H1 (cell line): ENCODE measurements around the gene KRT12. TPM values are rescaled to one million over a fixed set of nuclear protein-coding genes. Genes with fewer than 3 reads are reported as not detected.

Experiments
- CTCF ChIA-PET: fragments of 300-600 bp; sonication (Branson Sonifier 250); formaldehyde crosslinking; loops from one replicate; lab custom pipeline; 2021; ENCODE audit not compliant: partially characterized antibody; lab: Charles Lee
- POLR2A ChIA-PET: fragments of 300-600 bp; sonication (Branson Sonifier 250); formaldehyde crosslinking; loops from one replicate; lab custom pipeline; 2021; ENCODE audit warnings: inconsistent platforms; ENCODE audit not compliant: partially characterized antibody; lab: Charles Lee
- DNase-seq, 2 experiments: peaks; one replicate each; pipeline versions ENCODE4 v3.0.0 to v3.0.0-alpha.2; 2010 to 2022; ENCODE audit warnings: low spot score in 2 of 2, low read depth in 1 of 2, mixed read lengths in 1 of 2
- FAIRE-seq: peaks from 2 replicates; lab custom pipeline; 2011; peaks lifted over from hg19 to GRCh38; lab: Jason Lieb, UNC
- H2AFZ ChIP-seq: 2 replicates; pipeline ENCODE4 v1.8.1; 2012; ENCODE audit warnings: low read length, inconsistent platforms
- H2AK5ac ChIP-seq: 2 replicates; pipeline ENCODE4 v1.6.1; 2013; ENCODE audit warnings: low read depth, low read length
- H2BK120ac ChIP-seq: replicated peaks from 2 replicates; pipeline ENCODE3; 2013; ENCODE audit warnings: low read depth, low read length, inconsistent platforms
- H2BK12ac ChIP-seq: 2 replicates; pipeline ENCODE4 v1.6.1; 2013; ENCODE audit warnings: low read depth, low read length
- H2BK15ac ChIP-seq: 2 replicates; pipeline ENCODE4 v1.6.1; 2013; ENCODE audit warnings: low read length
- H2BK20ac ChIP-seq: 2 replicates; pipeline ENCODE4 v1.6.1; 2013; ENCODE audit warnings: low read length
- H2BK5ac ChIP-seq: 2 replicates; pipeline ENCODE4 v1.6.1; 2013; ENCODE audit warnings: low read depth, low read length
- H3K14ac ChIP-seq: 2 replicates; pipeline ENCODE4 v1.6.1; 2013; ENCODE audit warnings: inconsistent platforms; ENCODE audit not compliant: insufficient read length
- H3K18ac ChIP-seq: 2 replicates; pipeline ENCODE4 v1.6.1; 2013; ENCODE audit warnings: low read length; ENCODE audit errors: extremely low read depth
- H3K23ac ChIP-seq: 2 replicates; pipeline ENCODE4 v1.6.1; 2013; ENCODE audit warnings: inconsistent platforms; ENCODE audit not compliant: insufficient read length
- H3K23me2 ChIP-seq: 2 replicates; pipeline ENCODE4 v1.6.1; 2013; ENCODE audit warnings: low read depth, low read length
- H3K27ac ChIP-seq: 2 replicates; pipeline ENCODE4 v1.6.1; 2011; ENCODE audit warnings: low read depth, low read length, inconsistent platforms
- H3K27me3 ChIP-seq, 4 experiments: replicated peaks in 1 of 4; 1 replicate in 1 of 4; 2 replicates in 3 of 4; pipeline versions ENCODE4 v1.6.1 to v1.8.1; 2011 to 2013; ENCODE audit warnings: low read length in 3 of 4, mild to moderate bottlenecking in 3 of 4, inconsistent platforms in 2 of 4, mixed read lengths in 2 of 4, moderate library complexity in 1 of 4; ENCODE audit not compliant: control insufficient read depth in 3 of 4, insufficient read depth in 3 of 4; ENCODE audit errors: extremely low read depth in 1 of 4
- H3K36me3 ChIP-seq, 4 experiments: 2 replicates each; pipeline versions ENCODE4 v1.6.1 to v1.8.1; 2011 to 2013; ENCODE audit warnings: mild to moderate bottlenecking in 4 of 4, low read length in 3 of 4, moderate library complexity in 2 of 4, control low read depth in 1 of 4, inconsistent platforms in 1 of 4; ENCODE audit not compliant: insufficient read depth in 4 of 4, control insufficient read depth in 2 of 4
- H3K4ac ChIP-seq: replicated peaks from 2 replicates; pipeline ENCODE3; 2013; ENCODE audit warnings: low read length, low read depth, mixed read lengths, inconsistent platforms; ENCODE audit not compliant: insufficient read length
- H3K4me1 ChIP-seq, 4 experiments: replicated peaks in 1 of 4; 1 replicate in 1 of 4; 2 replicates in 3 of 4; pipeline versions ENCODE4 v1.6.1 to v1.8.1; 2011 to 2013; ENCODE audit warnings: low read length in 3 of 4, inconsistent platforms in 2 of 4, mixed read lengths in 1 of 4; ENCODE audit not compliant: insufficient read depth in 4 of 4, control insufficient read depth in 3 of 4
- H3K4me2 ChIP-seq, 2 experiments: 2 replicates each; pipeline versions ENCODE4 v1.6.1 to v1.8.1; 2011 to 2013; ENCODE audit warnings: low read depth in 2 of 2, low read length in 2 of 2, control low read depth in 1 of 2, inconsistent platforms in 1 of 2, mild to moderate bottlenecking in 1 of 2; ENCODE audit not compliant: insufficient read depth in 1 of 2
- H3K4me3 ChIP-seq, 4 experiments: fragments of 200-600, 300-600 bp in 1 of 4; sonication (generic), shearing (Covaris generic), sonication (Bioruptor Twin) in 1 of 4; 2 replicates each; pipeline versions ENCODE4 v1.5.1 to v1.8.1; 2011 to 2016; ENCODE audit warnings: low read length in 4 of 4, low read depth in 3 of 4, control low read depth in 2 of 4, inconsistent platforms in 2 of 4, mild to moderate bottlenecking in 2 of 4, mixed read lengths in 1 of 4, moderate library complexity in 1 of 4; ENCODE audit not compliant: insufficient read depth in 2 of 4; ENCODE audit errors: extremely low read depth in 1 of 4
- H3K56ac ChIP-seq: replicated peaks from 2 replicates; pipeline ENCODE3; 2013; ENCODE audit warnings: low read depth, mild to moderate bottlenecking, mixed read lengths, low read length, inconsistent platforms; ENCODE audit not compliant: insufficient read length
- H3K79me1 ChIP-seq: 2 replicates; pipeline ENCODE4 v1.6.1; 2013; ENCODE audit warnings: low read depth, low read length, control low read depth
- H3K79me2 ChIP-seq, 2 experiments: 2 replicates each; pipeline versions ENCODE4 v1.6.1 to v1.8.1; 2012 to 2013; ENCODE audit warnings: low read length in 2 of 2, mild to moderate bottlenecking in 2 of 2, inconsistent platforms in 1 of 2; ENCODE audit not compliant: insufficient read depth in 2 of 2, control insufficient read depth in 1 of 2
- H3K9ac ChIP-seq, 4 experiments: replicated peaks in 1 of 4; 1 replicate in 1 of 4; 2 replicates in 3 of 4; pipeline versions ENCODE4 v1.6.1 to v1.8.1; 2011 to 2013; ENCODE audit warnings: low read depth in 3 of 4, low read length in 3 of 4, control low read depth in 2 of 4, mild to moderate bottlenecking in 2 of 4, moderate library complexity in 2 of 4, inconsistent platforms in 1 of 4; ENCODE audit errors: extremely low read depth in 1 of 4
- H3K9me3 ChIP-seq, 2 experiments: 2 replicates each; pipeline versions ENCODE4 v1.6.1 to v1.8.1; 2012 to 2013; ENCODE audit warnings: mild to moderate bottlenecking in 2 of 2, moderate library complexity in 2 of 2, control low read depth in 1 of 2, inconsistent platforms in 1 of 2, low read depth in 1 of 2, low read length in 1 of 2, mixed read lengths in 1 of 2; ENCODE audit not compliant: insufficient read depth in 2 of 2
- H4K20me1 ChIP-seq, 2 experiments: replicated peaks in 1 of 2; 2 replicates each; pipeline versions ENCODE3 to v1.8.1; 2011 to 2013; ENCODE audit warnings: inconsistent platforms in 2 of 2, low read length in 2 of 2, mild to moderate bottlenecking in 1 of 2; ENCODE audit not compliant: insufficient read depth in 2 of 2, control insufficient read depth in 1 of 2
- H4K5ac ChIP-seq: 2 replicates; pipeline ENCODE4 v1.6.1; 2013; ENCODE audit warnings: low read length, low read depth, mixed read lengths, inconsistent platforms; ENCODE audit not compliant: insufficient read length
- H4K8ac ChIP-seq: 2 replicates; pipeline ENCODE4 v1.8.0; 2013; ENCODE audit warnings: mild to moderate bottlenecking, moderate library complexity, low read length, inconsistent platforms; ENCODE audit not compliant: insufficient read depth; ENCODE audit errors: extremely low read depth
- H4K91ac ChIP-seq: replicated peaks from 2 replicates; pipeline ENCODE3; 2013; ENCODE audit warnings: low read length, mixed read lengths, inconsistent platforms; ENCODE audit not compliant: insufficient read length
- CEBPB ChIP-seq: IDR thresholded peaks from 2 replicates; pipeline ENCODE4 v1.6.1; 2012; ENCODE audit warnings: low read depth, low read length
- JUN ChIP-seq: IDR thresholded peaks from 2 replicates; pipeline ENCODE4 v1.6.1; 2011; ENCODE audit warnings: low read depth, mild to moderate bottlenecking, improper control_type of control experiment, low read length
- MAX ChIP-seq: IDR thresholded peaks from 2 replicates; pipeline ENCODE4 v1.6.1; 2012; ENCODE audit warnings: inconsistent platforms
- NANOG ChIP-seq: IDR thresholded peaks from 2 replicates; pipeline ENCODE4 v1.6.1; 2011; ENCODE audit warnings: low read length, low read depth, mild to moderate bottlenecking, inconsistent platforms; ENCODE audit not compliant: insufficient read depth, poor library complexity, severe bottlenecking
- RAD21 ChIP-seq, 2 experiments: IDR thresholded peaks in 1 of 2; conservative IDR thresholded peaks in 1 of 2; 2 replicates each; pipeline ENCODE4 v1.6.1; 2011; ENCODE audit warnings: low read depth in 2 of 2, low read length in 2 of 2, improper control_type of control experiment in 1 of 2, inconsistent platforms in 1 of 2, mild to moderate bottlenecking in 1 of 2, moderate library complexity in 1 of 2
- SIN3A ChIP-seq, 2 experiments: IDR thresholded peaks in 1 of 2; conservative IDR thresholded peaks in 1 of 2; 2 replicates each; pipeline ENCODE4 v1.6.1; 2011 to 2012; ENCODE audit warnings: low read length in 2 of 2, improper control_type of control experiment in 1 of 2, low read depth in 1 of 2, mild to moderate bottlenecking in 1 of 2
- TEAD4 ChIP-seq: IDR thresholded peaks from 2 replicates; pipeline ENCODE4 v1.6.1; 2012; ENCODE audit warnings: low read depth, low read length, inconsistent platforms, mixed read lengths
- WGBS, 2 experiments: shearing (Covaris generic) in 1 of 2; methylation state at CpG; one replicate each; pipeline versions ENCODE4 v1.1.6 to v1.1.7; 2013 to 2015; ENCODE audit warnings: low lambda C conversion rate in 2 of 2, mixed read lengths in 2 of 2, inconsistent platforms in 1 of 2, low coverage in 1 of 2, missing lambda C conversion rate in 1 of 2; ENCODE audit not compliant: insufficient replicate concordance in 2 of 2, insufficient coverage in 1 of 2, insufficient read length in 1 of 2; ENCODE audit errors: extremely low coverage in 1 of 2, missing lambda C conversion rate in 1 of 2; 5-methylcytosine and 5-hydroxymethylcytosine counted together
- polyA plus RNA-seq, 7 experiments: library from polyadenylated mRNA; depleted of rRNA in 3 of 7; stranded (reverse) in 5 of 7; unstranded in 2 of 7; fragments of >200 nt in 5 of 7; fragments of 200-250 nt in 2 of 7; gene quantifications; 1 replicate in 5 of 7; 2 replicates in 1 of 7; 4 replicates in 1 of 7; pipeline versions ENCODE4 v1.2.1 to v1.2.3, GENCODE V29; 2011 to 2013; ENCODE audit warnings: missing spikeins in 2 of 7, mixed read lengths in 2 of 7
- total RNA-seq: library from RNA; stranded (reverse); fragmentation: NEBNext Ultra II Directional; extraction: Animal tissue kit (Norgen Biotek cat#: 25700); gene quantifications from 2 replicates; pipeline ENCODE4 v1.2.1, GENCODE V29; 2021

Gene KRT12
- total and polyA plus RNA-seq, 2 of the 8 experiments (the other 6 are each of a cell fraction or from before 2014, with no cell fraction given), result not detected

- Histone ChIP-seq H3K4me3 (no peak overlapping the region), H3K27me3 (no peaks in the 10 kb centered on the region), H3K9me3 (no peaks in the 10 kb centered on the region), H2AK5ac (no peak overlapping the region), H3K14ac (no peak overlapping the region), H2BK12ac (no peak overlapping the region), H4K20me1 (no peaks in the 10 kb centered on the region), H3K23me2 (no peaks in the 10 kb centered on the region), H4K91ac (no peak overlapping the region), H3K23ac (no peak overlapping the region), H3K4me2 (no peak overlapping the region), H4K8ac (no peak overlapping the region), H3K9ac (no peak overlapping the region), H3K36me3 (no peaks in the 10 kb centered on the region), H2BK20ac (no peak overlapping the region), H2BK15ac (no peak overlapping the region), H3K56ac (no peak overlapping the region), H2AFZ (no peak overlapping the region), H2BK120ac (no peak overlapping the region), H2BK5ac (no peak overlapping the region), H3K4ac (no peak overlapping the region), H4K5ac (no peak overlapping the region), H3K4me1 (no peaks in the 10 kb centered on the region), H3K18ac (no peak overlapping the region), H3K79me2 (no peaks in the 10 kb centered on the region), H3K79me1 (no peaks in the 10 kb centered on the region), H3K27ac (no peak overlapping the region)
- WGBS, 2 experiments, result 89% methylated on average over 3 of the region's 3 CpGs; no CpG with 5 or more reads in 1 of the 2 experiments
- DNase-seq (no peak), FAIRE-seq (no peak)
- no peak for TF ChIP-seq SIN3A (conservative IDR thresholded peaks at IDR 0.05 in 1 of 2, IDR thresholded peaks at IDR 0.05 in 1 of 2; ENCODE audit: low read depth in 1 of 2, low read length in 2 of 2)
- TF ChIP-seq TEAD4, result no peak
- TF ChIP-seq CEBPB, result no peak
- TF ChIP-seq MAX, result no peak
- TF ChIP-seq JUN, result no peak
- no peak for TF ChIP-seq RAD21 (IDR thresholded peaks at IDR 0.05 in 1 of 2, conservative IDR thresholded peaks at IDR 0.05 in 1 of 2; ENCODE audit: low read depth in 2 of 2, low read length in 2 of 2)
- TF ChIP-seq NANOG, result no peak
- POLR2A ChIA-PET, result no interaction called here
- CTCF ChIA-PET, result interaction anchor here (1.4 to 5.6 kb wide), 6 partner anchors 49 to 753 kb away, joined by 3 to 28 read pairs (median 6); no protein-coding TSS in a partner anchor
Observed at GRCh38 chr17:40914075-40914855, 47.2 kb upstream of the KRT12 start.
